Neural cell (in vitro differentiated cells): ENCODE measurements around the gene OXT. TPM values are rescaled to one million over a fixed set of nuclear protein-coding genes. Genes with fewer than 3 reads are reported as not detected.
"Not testable (repeated sequence)": the region's sequence is repeated elsewhere in the genome, so short reads cannot be mapped to it uniquely, and the experiment has no call there.

Experiments
- H2AFZ ChIP-seq: fragments of 200-600, 300-800 bp; sonication (generic), shearing (Covaris generic); 2 replicates; pipeline ENCODE4 v1.6.0; 2014; ENCODE audit warnings: low read depth, mild to moderate bottlenecking, antibody characterized with exemption, low read length, moderate library complexity
- H3F3A ChIP-seq: fragments of 200-600 bp; shearing (Covaris generic); 2 replicates; pipeline ENCODE4 v1.6.1; 2016; ENCODE audit warnings: mild to moderate bottlenecking, moderate library complexity, mixed read lengths, antibody characterized with exemption, low read length; ENCODE audit not compliant: insufficient read depth, poor library complexity, severe bottlenecking
- H3K27ac ChIP-seq: fragments of 200-600, 300-800 bp; sonication (generic), shearing (Covaris generic); 2 replicates; pipeline ENCODE4 v1.5.1; 2014; ENCODE audit warnings: mild to moderate bottlenecking, low read length, moderate library complexity
- H3K27me3 ChIP-seq: fragments of 300-800, 200-600 bp; sonication (generic), shearing (Covaris generic); 2 replicates; pipeline ENCODE4 v1.6.0; 2014; ENCODE audit warnings: mild to moderate bottlenecking, low read depth, low read length, moderate library complexity; ENCODE audit not compliant: insufficient read depth
- H3K36me3 ChIP-seq: fragments of 300-800, 200-600 bp; sonication (generic), shearing (Covaris generic); 2 replicates; pipeline ENCODE4 v1.5.1; 2014; ENCODE audit warnings: mild to moderate bottlenecking, antibody characterized with exemption, low read length, moderate library complexity; ENCODE audit not compliant: insufficient read depth
- H3K4me2 ChIP-seq: fragments of 300-800, 200-600 bp; sonication (generic), shearing (Covaris generic); 2 replicates; pipeline ENCODE4 v1.6.0; 2014; ENCODE audit warnings: mild to moderate bottlenecking, low read length
- H3K4me3 ChIP-seq: fragments of 300-800, 200-600 bp; sonication (generic), shearing (Covaris generic); 2 replicates; pipeline ENCODE4 v1.5.1; 2014; ENCODE audit warnings: mild to moderate bottlenecking, low read length, moderate library complexity
- H3K79me2 ChIP-seq: fragments of 200-600 bp; shearing (Covaris generic); replicated peaks from 2 replicates; pipeline ENCODE4 v1.6.0; 2014; ENCODE audit warnings: mild to moderate bottlenecking, low read length, moderate library complexity; ENCODE audit not compliant: insufficient read depth
- H3K9ac ChIP-seq: fragments of 300-800, 200-600 bp; sonication (generic), shearing (Covaris generic); 2 replicates; pipeline ENCODE4 v1.6.1; 2016; ENCODE audit warnings: mild to moderate bottlenecking, low read length, mixed read lengths
- H3K9me2 ChIP-seq: fragments of 200-600 bp; shearing (Covaris generic); 2 replicates; pipeline ENCODE4 v1.6.1; 2016; ENCODE audit warnings: mild to moderate bottlenecking, low read length, mixed read lengths; ENCODE audit not compliant: insufficient read depth
- H3K9me3 ChIP-seq: fragments of 200-600, 300-800 bp; sonication (generic), shearing (Covaris generic); 2 replicates; pipeline ENCODE4 v1.6.1; 2016; ENCODE audit warnings: mild to moderate bottlenecking, mixed run types, low read length, moderate library complexity, mixed read lengths
- H4K20me1 ChIP-seq: fragments of 200-600 bp; shearing (Covaris generic); 2 replicates; pipeline ENCODE4 v1.6.1; 2016; ENCODE audit warnings: mild to moderate bottlenecking, mixed run types; ENCODE audit not compliant: insufficient read depth
- CTCF ChIP-seq: fragments of 450-650 bp; IDR thresholded peaks from 2 replicates; pipeline ENCODE4 v1.5.1; 2014; ENCODE audit warnings: antibody characterized with exemption, mild to moderate bottlenecking, moderate library complexity; ENCODE audit not compliant: poor library complexity, severe bottlenecking
- EP300 ChIP-seq: fragments of 450-650 bp; conservative IDR thresholded peaks from 2 replicates; pipeline ENCODE4 v1.6.1; 2014; ENCODE audit warnings: antibody characterized with exemption, mild to moderate bottlenecking, moderate library complexity; ENCODE audit not compliant: poor library complexity, severe bottlenecking
- EZH2 ChIP-seq: fragments of 200-600, 300-800 bp; shearing (Covaris generic), sonication (generic); IDR thresholded peaks from 2 replicates; pipeline ENCODE4 v1.6.1; 2014; ENCODE audit warnings: antibody characterized with exemption, low read length, borderline replicate concordance, mild to moderate bottlenecking; ENCODE audit not compliant: insufficient read depth, poor library complexity, severe bottlenecking
- MXI1 ChIP-seq: fragments of 450-650 bp; conservative IDR thresholded peaks from 2 replicates; pipeline ENCODE4 v1.6.1; 2014; ENCODE audit warnings: antibody characterized with exemption, mild to moderate bottlenecking; ENCODE audit not compliant: poor library complexity, severe bottlenecking
- POLR2AphosphoS5 ChIP-seq: IDR thresholded peaks from 2 replicates; pipeline ENCODE4 v1.6.1; 2012
- RAD21 ChIP-seq: fragments of 450-650 bp; conservative IDR thresholded peaks from 2 replicates; pipeline ENCODE4 v1.6.1; 2014; ENCODE audit warnings: antibody characterized with exemption, mild to moderate bottlenecking, moderate library complexity
- REST ChIP-seq: IDR thresholded peaks from 2 replicates; pipeline ENCODE4 v1.6.1; 2012; ENCODE audit warnings: borderline replicate concordance
- SMC3 ChIP-seq: fragments of 450-650 bp; conservative IDR thresholded peaks from 2 replicates; pipeline ENCODE4 v1.6.1; 2014; ENCODE audit warnings: antibody characterized with exemption, mild to moderate bottlenecking, moderate library complexity; ENCODE audit not compliant: poor library complexity
- TAF1 ChIP-seq: IDR thresholded peaks from 2 replicates; pipeline ENCODE4 v1.6.1; 2012; ENCODE audit warnings: low read depth
- polyA minus RNA-seq: library from RNA; depleted of rRNA, polyadenylated mRNA; stranded (reverse); fragments of >200 nt; gene quantifications from 2 replicates; pipeline ENCODE4 v1.2.3, GENCODE V29; 2014
- polyA plus RNA-seq: library from polyadenylated mRNA; depleted of rRNA; stranded (reverse); fragments of >200 nt; gene quantifications from 2 replicates; pipeline ENCODE4 v1.2.3, GENCODE V29; 2014

Gene OXT
- polyA plus RNA-seq: not detected in 2 replicates
- polyA minus RNA-seq: not detected in 2 replicates

- no peaks in the 10 kb centered on the region for H3K9me3 ChIP-seq
- H3K4me3 ChIP-seq: no peak within 1 kb of the TSS
- no peaks in the 10 kb centered on the region for H4K20me1 ChIP-seq
- peaks cover 24% of the 10 kb centered on the region for H3K27me3 ChIP-seq
- TF ChIP-seq REST (no peak), RAD21 (no peak), MXI1 (no peak), EZH2 (no peak), TAF1 (no peak), CTCF (no peak), SMC3 (no peak)
- H3K79me2 ChIP-seq: no peaks in the 10 kb centered on the region
- no peaks in the 10 kb centered on the region for H3K36me3 ChIP-seq
- H2AFZ ChIP-seq: no peak within 1 kb of the TSS
- no peaks in the 10 kb centered on the region for H3K9me2 ChIP-seq
- H3K4me2 ChIP-seq: no peak within 1 kb of the TSS
- H3F3A ChIP-seq: no peaks in the 10 kb centered on the region
- H3K27ac ChIP-seq: no peak within 1 kb of the TSS
- H3K9ac ChIP-seq: no peak within 1 kb of the TSS
These were observed at the start of gene OXT for GRCh38 chr20:3071610-3072529. OXT (plus strand) TSS chr20:3071620; CDS start chr20:3071656, 36 bp downstream.

GRCh38 chr20:3021777-3022176 lies 49.6 kb upstream of the OXT start:
- no peak overlapping the region for H3K9ac ChIP-seq
- H3K4me3 ChIP-seq: no peak overlapping the region
- no peaks in the 10 kb centered on the region for H4K20me1 ChIP-seq
- H3K9me2 ChIP-seq: no peaks in the 10 kb centered on the region
- no peaks in the 10 kb centered on the region for H3K27me3 ChIP-seq
- H3K36me3 ChIP-seq: peaks cover 7% of the 10 kb centered on the region
- no peak overlapping the region for H3K27ac ChIP-seq
- no peak overlapping the region for H3K4me2 ChIP-seq
- H2AFZ ChIP-seq: no peak overlapping the region
- no peaks in the 10 kb centered on the region for H3F3A ChIP-seq
- H3K9me3 ChIP-seq: no peaks in the 10 kb centered on the region
- TF ChIP-seq EZH2: no peak
- TF ChIP-seq EP300: no peak
- TF ChIP-seq POLR2AphosphoS5: no peak
- TF ChIP-seq MXI1: no peak
- no peaks in the 10 kb centered on the region for H3K79me2 ChIP-seq

- not testable (repeated sequence) for H3K36me3 ChIP-seq, H3K4me3 ChIP-seq, H3K9ac ChIP-seq, H4K20me1 ChIP-seq, H3F3A ChIP-seq, H3K9me2 ChIP-seq, H3K27me3 ChIP-seq, H3K4me2 ChIP-seq, H3K27ac ChIP-seq, H3K9me3 ChIP-seq, H2AFZ ChIP-seq, H3K79me2 ChIP-seq
These were observed 48.6 kb upstream of the OXT start for GRCh38 chr20:3022559-3023490.
